ENCODE measurements around the gene LHFPL2.

LHFPL2 gene

GRCh38 chr5:78541086-78541654 is 107.4 kb downstream of the LHFPL2 start:
- DNase-seq, result no peak

GRCh38 chr5:78540335-78541085 is 108.1 kb downstream of the LHFPL2 start:
- DNase-seq, result no peak

- DNase-seq, result no peak
Measured at GRCh38 chr5:78538240-78538850, 110.2 kb downstream of the LHFPL2 start.

- DNase-seq, result no peak
Measured at GRCh38 chr5:78537821-78538220, 110.8 kb downstream of the LHFPL2 start.

GRCh38 chr5:78537411-78537810 is 111.2 kb downstream of the LHFPL2 start:
- DNase-seq, result no peak

- no peak for DNase-seq
Measured at GRCh38 chr5:78536661-78537196, 111.8 kb downstream of the LHFPL2 start.

- no peak for DNase-seq
Measured at GRCh38 chr5:78534905-78535200, 113.7 kb downstream of the LHFPL2 start.

GRCh38 chr5:78534148-78534904 is 114.2 kb downstream of the LHFPL2 start:
- DNase-seq, result no peak

GRCh38 chr5:78533356-78533755 is 115.2 kb downstream of the LHFPL2 start:
- DNase-seq, result no peak

GRCh38 chr5:78530342-78531096 is 118.1 kb downstream of the LHFPL2 start:
- DNase-seq, result no peak

- DNase-seq, result no peak
Measured at GRCh38 chr5:78527925-78528324, 120.6 kb downstream of the LHFPL2 start.

- no peak for DNase-seq
Measured at GRCh38 chr5:78527054-78527859, 121.3 kb downstream of the LHFPL2 start.

- no peak for DNase-seq
Measured at GRCh38 chr5:78526049-78526525, 122.5 kb downstream of the LHFPL2 start.

- no peak for DNase-seq
Measured at GRCh38 chr5:78523314-78524193, 125.0 kb downstream of the LHFPL2 start.

- no peak for DNase-seq
Measured at GRCh38 chr5:78522476-78523260, 125.9 kb downstream of the LHFPL2 start.

- DNase-seq, result no peak
Measured at GRCh38 chr5:78521455-78521854, 127.1 kb downstream of the LHFPL2 start.

GRCh38 chr5:78519198-78519941 is 129.2 kb downstream of the LHFPL2 start:
- no peak for DNase-seq

- DNase-seq, result no peak
Measured at GRCh38 chr5:78518365-78519197, 130.0 kb downstream of the LHFPL2 start.
